D721Med (cell line): Measurements from ENCODE around the gene KCNA10.

Experiments
- DNase-seq: peaks from one replicate; pipeline ENCODE4 v3.0.0; 2011; ENCODE audit warnings: low spot score; ENCODE audit not compliant: insufficient read length
- FAIRE-seq: peaks from 2 replicates; lab custom pipeline; 2011; peaks lifted over from hg19 to GRCh38; lab: Jason Lieb, UNC
- CTCF ChIP-seq: IDR thresholded peaks from 2 replicates; pipeline ENCODE4 v1.5.1; 2012; ENCODE audit warnings: mild to moderate bottlenecking, control low read depth; ENCODE audit not compliant: insufficient read depth; ENCODE audit errors: missing control alignments

The KCNA10 gene

DNA sequence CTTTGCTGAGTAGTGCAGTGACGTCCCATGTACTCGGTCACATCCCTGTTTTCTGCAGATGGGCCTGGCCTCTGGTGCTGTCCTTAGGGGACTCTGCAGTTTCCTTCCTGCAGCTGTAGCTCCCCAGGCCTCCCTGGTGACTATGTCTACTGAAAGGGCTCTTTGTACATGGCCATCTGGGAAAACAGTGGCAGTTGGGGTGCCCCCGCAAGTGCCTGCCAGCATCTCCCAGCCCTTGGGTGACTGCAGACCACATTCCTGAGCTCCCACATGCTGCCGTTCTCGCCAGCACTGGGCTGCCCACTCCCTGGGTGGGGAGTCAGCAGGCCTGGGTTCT is 37.5 kb upstream of the KCNA10 start:
- FAIRE-seq (no peak), DNase-seq (no peak)
- TF ChIP-seq CTCF: no peak

- no peak for DNase-seq
- FAIRE-seq: no peak
- TF ChIP-seq CTCF: no peak
These were observed 37.0 kb upstream of the KCNA10 start for GRCh38 chr1:110555807-110556470.

DNA sequence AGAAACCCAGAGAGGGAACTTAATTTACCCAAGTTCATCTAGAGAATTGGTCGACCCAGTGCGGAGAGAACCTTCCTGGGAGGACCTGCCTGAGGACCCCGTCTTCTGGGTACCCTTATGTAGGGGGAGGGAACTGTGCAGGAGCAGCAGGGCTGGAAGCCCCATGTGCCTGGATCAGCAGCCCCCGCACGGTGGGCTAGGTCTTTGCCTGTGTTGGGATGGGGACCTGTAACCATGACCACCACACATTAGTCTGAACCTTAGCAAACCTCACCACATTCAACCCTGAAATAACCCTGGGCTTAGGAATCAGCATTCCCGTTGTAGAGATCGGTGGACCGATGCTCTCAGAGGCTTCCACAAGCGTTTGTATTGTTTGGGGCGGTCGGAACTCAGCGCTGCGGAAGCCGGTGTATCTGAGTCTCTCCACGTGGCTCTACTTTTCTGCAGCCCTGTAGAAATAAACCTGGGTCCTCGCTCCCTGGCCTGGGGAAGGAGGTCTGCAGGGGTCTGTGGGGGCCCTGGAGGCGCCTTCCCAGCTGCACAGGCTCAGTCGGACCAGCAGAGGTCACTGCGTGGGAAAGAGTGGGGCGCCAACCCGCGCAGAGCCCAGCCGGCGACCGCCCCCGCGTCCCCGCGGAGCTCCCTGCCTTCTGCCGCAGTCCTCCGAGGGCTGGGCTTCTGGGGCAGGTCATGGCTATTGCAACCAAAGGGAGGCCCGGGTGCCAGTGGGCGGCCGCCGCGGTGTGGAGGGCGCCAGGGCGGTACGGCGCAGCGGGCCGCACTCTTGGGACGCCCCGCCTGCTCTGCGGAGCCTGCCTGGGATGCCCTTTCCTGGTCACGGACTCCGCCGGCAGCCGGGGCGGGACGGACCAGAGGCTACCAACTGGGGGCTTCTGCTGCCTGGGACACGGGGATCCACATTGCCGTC is 36.2 kb upstream of the KCNA10 start:
- DNase-seq (no peak), FAIRE-seq (no peak)
- peak; percentile 40 for TF ChIP-seq CTCF

DNA sequence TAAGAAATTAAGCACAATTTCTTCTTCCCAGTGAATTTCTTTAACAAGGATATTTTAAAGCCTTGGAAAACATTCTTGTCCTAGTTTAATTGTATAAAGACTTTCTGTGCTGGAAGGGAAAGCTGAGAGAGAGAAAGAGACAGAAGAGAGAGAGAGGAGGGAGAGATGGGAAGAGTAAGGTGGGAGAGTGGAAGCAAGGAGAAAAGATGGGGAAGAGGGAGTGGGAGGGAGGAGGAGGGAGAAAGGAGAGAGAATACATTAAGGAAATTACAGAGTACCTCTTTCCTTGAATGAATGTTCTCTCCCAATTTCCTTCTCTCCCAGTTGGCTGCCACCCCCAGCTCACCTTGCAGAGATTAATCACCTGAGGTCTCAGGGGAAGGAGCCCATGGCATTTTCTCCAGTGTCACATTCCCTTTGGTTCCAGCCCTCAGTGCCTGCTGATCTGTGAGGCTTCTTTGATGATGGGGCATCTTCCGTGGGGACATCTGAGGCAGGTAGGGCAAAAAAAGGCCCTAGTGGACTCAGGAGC is 32.4 kb upstream of the KCNA10 start:
- TF ChIP-seq CTCF: no peak
- no peak for FAIRE-seq

DNA sequence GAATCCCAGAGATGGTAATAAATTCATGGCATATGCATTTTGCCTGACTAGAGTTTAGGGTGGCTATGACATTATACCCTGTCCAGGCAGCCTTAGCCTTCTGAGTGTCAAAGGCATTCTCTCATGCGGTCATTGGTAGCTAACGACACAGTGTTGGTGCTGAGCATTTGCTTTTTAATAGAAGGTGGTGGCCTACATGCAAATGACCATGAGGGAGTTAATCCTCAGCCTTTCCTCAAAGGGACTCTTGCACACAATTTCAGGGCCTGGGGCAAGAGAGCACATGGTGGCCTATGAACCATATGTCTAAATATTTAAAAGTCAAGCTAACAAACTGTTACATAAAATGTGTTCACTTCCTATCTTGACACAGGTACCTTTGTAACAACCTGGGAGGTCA is 30.9 kb upstream of the KCNA10 start:
- FAIRE-seq (no peak), DNase-seq (no peak)
- TF ChIP-seq CTCF: no peak

More for the DNA sequence above, 32.4 kb upstream of the KCNA10 start:
- DNase-seq: no peak

DNA sequence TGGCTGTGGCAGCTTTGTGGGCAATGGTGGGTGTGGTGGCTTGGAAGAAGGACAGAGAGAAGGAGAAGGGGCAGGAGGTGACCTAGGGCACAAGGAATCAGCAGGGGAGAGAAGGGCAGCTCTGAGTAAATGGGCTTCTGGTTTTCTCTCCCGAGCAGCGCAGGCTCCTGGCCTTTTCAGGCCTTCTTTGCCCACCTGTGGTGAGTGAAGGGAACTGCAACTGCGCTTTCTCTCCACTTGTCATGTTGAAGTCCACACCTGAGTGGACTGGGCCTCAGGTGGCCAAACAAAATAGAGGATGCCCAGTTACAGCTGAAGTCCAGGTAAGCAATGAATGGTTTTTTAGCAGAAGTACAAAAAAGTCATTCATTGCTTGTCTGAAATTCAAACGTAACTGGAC is 29.4 kb upstream of the KCNA10 start:
- no peak for DNase-seq
- no peak for FAIRE-seq
- TF ChIP-seq CTCF: peak; percentile 10
